CD4-positive, alpha-beta T cell treated with Interleukin-15 for 1 hour (primary cell): Measurements from ENCODE around the gene CDC6.

ENCODE experiments used
- DNase-seq: peaks from one replicate; pipeline ENCODE4 v3.0.0-alpha.2; 2020

Gene CDC6

DNA sequence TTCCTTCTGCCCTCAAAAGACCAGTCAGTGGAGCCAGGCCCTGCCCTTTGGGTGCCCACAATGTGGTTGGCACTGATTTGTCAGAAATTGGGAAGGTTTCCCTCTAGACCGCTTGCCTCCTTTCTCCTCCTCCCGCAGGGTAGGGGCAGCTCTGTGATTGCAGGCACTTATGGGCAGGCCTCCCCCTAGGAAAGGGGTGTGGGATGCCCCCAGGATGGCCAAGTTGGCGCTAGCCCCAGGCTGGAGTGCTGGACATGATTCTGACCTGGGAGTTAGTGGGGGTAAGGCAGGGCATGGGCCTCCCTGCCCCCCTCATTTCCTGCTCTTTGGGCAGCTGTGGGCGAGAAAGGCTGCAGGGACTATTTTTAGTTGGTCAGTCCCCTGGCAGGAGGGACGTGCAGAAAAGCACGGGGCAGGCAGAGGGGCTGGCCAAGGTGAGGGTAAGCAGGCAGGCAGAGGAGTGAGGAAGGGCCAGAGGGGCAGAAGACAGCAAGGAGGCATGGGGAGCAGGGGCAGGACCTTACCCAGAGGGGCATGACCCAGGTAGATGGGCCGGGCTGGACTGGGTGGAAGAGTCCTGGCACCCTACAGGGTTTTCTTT lies 24.6 kb downstream of the CDC6 start:
- no peak for DNase-seq

GRCh38 chr17:40312893-40313667 lies 25.4 kb downstream of the CDC6 start:
- no peak for DNase-seq

DNA sequence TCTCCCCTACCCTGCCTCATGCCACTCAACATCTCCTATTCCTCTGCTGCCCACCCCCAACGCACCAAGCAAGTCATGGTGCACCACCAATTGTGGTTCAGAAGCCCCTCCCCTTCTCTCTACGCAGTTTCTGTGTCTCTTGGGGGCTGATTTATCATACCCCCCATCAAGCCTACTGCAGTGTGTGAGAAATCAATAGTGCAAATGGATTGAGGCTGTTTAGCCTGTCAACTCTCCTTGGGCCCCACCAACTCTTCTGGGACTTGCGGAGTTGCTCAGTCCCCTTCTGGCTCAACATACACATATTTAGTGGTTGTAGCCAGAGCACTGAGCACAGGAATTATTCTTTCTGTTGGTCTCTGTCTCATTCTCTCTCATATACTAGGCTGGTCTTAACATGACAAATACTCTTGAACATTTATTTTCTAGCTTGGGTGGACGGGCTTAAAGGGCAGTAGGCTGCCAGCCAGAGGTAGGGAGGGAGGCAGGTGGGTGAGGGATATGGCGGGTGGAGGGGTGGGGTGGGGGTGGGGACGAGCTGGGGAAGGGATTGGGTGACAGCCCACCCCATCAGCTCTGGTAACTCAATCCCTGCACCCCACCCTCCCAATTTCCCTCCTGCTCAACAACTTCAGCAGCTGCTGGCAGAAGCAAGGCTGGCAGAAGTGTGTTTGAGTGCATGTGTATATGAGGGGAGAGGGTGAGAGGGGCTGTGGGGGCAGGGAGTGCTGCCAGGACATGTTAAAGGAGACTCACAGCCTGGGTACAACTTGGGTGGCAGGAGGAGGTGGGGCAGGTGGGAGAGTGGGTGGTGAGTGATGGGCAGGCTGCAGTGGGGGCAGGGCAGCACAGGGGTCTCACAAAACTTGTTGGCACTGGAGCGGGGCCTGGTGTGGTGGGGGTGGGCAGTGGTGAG lies 26.2 kb downstream of the CDC6 start:
- no peak for DNase-seq

DNA sequence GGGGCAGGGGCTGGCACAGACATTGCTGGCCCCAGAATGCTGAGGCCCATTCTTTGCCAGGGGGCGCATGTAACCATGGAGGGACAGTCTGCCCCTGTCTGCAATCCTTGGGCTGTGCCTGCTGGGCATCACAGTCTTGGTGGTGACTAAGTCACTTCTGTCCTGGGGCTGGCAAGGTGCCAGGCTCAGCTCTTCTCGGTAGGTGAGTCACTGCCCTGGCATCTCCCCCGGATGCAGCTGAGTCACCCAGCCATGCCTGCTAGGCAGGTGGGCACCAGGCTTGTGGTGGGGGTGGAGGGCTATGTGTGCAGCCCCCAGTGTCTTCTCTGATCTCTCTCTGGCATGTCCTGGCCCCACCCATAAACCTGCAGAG lies 26.9 kb downstream of the CDC6 start:
- peak; percentile 90 for DNase-seq

DNA sequence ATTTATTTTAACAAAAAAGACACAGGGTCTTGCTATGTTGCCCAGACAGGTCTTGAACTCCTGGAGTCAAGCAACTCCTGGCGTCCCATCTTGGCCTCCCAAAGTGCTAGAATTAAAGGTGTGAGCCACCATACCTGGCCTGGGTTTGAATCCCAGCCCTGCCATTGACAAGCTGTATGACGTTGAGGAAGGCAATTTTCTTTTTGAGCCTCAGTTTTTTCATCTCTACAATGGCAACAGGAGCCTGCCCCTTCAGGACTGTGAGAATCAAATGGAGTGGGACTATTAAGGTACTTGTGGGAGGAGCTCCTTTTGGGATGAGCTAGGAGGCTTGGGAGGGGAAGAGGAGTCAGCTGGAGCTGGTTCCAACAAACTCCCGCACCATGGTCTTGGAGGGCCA lies 27.5 kb downstream of the CDC6 start:
- DNase-seq = no peak

DNA sequence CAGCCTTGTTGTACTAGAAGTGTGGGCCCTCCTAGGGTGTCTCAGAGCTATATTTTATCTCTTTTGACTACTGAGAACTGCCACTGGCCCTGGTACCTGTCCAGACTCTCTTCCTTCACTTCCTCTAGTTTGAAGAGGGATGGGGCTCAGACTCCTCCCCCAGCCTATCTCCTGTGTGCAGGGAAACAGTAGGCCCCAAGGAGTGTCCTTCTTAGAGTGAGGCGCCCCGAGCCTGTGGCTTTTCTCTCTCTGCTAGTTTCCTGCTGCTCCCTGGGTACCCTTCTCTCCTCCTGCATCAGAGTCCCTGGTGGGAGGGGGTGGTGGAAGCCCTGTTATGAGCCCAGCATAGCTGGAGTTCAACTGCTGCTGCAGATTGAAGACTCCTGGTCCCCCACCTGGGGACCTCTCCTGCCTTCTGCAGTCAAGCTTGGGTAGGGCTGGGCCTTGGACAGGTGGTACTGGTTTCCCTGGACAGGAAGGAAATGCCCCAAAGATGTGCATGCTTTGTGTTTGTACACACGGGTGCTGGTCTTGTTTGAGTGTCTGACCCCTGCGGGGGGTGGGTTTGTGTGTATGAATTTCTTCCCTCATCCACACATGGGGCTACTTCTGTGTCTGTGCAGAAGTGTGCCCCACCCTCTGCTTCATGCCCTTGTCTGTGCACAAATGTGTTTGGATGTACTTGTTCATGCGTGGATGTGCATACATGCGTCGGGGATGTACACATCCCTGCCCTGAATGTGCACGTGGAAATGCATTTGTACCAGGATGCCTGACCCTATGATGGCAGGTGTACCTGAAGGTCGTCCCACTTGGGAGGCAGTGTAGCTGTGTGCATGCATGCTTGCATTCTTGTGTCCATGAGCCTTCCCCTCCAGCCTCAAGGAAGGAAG lies 28.2 kb downstream of the CDC6 start:
- no peak for DNase-seq

- no peak for DNase-seq
These were observed 29.1 kb downstream of the CDC6 start for GRCh38 chr17:40316571-40317344.

DNA sequence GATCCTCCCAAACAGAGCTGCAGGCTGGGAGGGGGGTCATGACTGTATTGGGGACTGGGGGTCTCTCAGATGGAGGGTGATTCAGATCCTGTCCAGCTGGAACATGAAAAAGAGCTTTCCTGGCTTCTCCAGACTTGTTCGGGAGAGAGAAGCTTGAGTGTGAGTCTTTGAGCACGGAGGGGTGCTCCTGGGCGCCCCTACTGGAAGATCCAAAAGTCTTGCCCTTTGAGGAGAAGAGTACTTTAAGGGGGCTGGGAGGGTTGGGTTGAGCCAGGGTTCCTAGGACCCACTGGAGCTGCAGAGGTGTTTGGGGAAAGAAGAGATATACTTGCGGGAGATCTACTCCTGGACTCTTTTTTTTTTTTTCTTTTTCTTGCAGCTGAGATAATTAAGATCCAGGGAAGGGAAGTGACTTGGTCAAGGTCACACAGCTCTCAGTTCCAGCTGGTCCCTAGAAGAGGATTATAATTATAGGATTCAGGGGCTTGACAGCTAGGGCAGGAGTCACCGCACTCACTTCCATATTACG lies 29.7 kb downstream of the CDC6 start:
- peak; percentile 43 for DNase-seq

DNA sequence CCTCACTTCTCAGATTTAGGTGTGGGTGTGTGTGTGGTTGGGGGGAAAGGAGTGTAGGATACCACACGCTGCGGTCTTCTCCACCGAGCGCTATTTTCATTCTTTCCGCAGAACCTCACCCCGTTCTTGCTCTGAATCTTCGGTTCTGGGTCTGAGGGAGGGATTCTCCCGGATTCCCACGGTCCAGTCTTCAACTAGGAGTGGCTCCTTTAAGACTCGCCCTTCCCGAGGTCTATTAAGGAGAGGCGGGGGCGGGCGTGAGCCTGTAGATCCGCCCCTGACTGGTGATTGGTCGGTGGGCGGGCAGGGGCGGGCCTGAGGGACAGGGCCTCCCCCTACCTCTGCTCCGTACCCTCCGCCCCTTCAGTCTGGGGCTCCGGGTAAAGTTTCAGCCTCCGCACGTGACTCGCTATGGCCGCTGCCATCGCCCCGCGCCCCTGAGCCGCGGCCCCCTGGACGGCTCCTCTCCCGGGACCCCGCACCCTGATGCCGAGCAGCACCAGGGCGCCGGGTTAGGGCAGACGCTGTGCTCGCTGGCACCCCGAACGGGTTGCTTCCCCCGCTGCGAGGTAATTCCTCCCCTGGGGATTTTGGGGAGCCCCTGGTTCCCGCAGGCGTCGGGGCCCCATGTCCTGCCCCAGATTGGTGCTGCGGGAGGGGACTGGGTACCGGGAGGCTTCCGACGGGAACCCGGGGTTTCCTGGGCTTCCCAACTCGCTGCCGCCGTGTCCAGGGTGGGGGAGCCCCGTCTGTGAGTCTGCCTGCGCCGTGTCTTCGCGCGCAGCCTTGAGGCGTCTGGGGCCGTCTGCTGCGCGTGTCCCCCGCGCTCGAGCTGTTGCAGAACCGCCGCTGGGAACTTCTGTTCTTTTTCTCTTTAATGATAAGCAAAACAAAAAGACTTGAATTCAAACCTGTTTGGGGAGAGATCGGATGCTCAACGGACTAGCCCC lies 30.5 kb downstream of the CDC6 start:
- DNase-seq = peak; percentile 94

DNA sequence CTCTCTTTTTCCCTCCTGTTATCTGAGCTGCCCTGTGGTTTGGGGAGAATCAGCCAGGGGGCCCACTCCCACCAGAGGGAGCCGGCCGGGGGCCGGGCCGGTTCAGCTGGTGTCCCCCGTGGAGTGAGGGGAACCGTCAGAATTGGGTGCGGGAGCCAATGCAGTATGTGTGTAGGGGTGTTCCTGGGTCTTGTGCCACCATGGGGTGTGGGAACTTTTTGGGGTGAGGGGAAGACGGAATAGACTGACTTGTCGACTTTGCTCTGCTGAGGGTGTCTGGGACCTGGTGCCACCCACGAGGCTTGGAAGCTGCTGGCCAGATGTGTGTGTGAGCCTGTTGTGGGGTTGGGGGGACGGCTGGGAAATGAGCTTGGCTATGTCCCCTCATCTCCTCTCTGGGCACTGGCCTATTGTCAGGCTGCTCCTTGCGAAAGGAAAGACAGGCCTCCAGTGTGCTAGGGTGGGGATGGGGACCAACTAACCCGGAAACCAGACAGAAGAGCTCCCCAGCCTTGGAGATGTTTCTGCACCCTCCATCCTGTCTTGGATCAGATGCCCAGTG lies 31.2 kb downstream of the CDC6 start:
- DNase-seq = no peak

- peak; percentile 90 for DNase-seq
These were observed 32.2 kb downstream of the CDC6 start for GRCh38 chr17:40319651-40320540.

DNA sequence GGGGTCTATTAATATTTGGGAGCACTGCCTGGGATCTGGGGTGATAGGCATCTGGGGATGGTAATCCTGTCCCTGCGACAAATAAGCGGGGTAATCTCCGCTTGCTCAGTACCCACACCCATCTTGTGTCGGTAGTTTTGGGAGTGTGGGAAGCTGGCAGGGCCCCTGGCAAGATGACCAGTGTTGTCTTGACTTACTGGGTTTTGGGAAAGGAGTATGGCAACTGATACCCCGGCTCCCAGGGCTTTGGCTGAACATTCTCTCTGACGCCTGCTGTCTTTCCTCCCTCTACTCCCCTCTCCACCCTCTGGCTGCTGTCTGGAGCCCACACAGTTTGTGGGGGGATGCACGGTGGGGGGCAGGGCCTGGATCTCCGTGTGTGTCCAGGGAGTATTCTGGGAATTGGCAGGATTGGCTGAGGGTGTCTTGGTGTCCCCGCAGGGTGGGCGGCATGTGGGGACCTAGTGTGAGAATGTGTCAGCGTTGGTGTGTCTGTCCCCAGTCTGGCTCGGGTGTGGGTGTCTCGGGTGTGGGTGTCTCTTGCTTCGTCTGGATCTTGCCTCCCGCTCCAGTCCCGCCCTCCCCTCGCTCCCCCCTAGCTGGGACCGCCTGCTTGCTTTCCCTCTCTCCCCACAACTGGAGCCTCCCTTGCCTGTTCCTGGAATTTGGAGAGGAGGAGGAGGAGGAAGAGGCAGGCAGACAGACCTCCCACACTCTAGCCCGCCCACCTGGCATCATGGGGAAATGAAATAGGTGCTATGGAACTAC lies 33.3 kb downstream of the CDC6 start:
- peak; percentile 81 for DNase-seq

- peak; percentile 49 for DNase-seq
These were observed 33.8 kb downstream of the CDC6 start for GRCh38 chr17:40321524-40321929.

GRCh38 chr17:40321961-40322357 lies 34.3 kb downstream of the CDC6 start:
- DNase-seq = no peak

DNA sequence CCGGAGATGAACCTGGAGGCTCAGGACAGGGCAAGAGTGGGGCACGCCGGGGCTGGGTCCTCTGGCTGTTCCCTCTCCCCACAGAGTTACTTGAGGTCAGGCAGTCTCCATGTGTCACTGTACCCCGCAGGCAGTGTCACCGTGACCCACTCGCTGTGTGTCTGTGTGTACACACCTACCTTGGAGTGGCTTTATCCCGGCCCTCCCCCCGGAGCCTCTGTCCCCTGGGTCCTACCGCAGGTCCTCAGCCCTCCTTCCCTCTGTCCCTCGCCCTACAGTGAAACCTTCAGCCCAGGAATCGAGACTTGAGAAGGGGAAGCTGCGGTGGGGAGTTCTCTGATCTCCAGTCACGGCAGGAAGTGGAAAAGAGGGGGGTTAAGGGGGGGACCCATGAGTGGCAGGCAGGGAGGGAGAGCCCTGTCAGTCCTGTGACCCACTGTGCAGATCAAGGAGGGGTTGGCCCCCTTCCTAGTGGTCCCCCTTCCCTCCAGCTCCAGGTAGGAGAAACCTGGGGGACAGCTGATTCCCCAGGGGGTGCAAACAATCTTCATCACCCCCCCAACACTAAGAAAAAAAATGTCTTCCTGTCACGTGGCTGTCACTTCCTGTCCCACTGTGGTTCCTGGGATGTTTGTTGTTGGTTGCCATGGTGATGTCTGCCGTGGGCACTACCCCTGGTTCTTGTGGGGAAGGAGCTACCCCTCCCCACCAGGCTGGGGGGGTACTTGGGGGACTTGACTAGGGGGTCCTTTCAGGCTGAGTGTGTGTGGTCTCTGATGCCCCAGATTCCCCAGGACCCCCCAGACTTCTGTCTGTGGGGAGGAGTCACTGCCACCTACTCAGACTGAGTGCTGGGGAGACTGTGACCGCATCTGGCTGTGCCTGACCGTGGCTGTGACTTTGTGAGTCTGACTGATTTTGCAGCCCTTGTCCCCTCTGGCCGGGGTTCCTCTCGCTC lies 35.0 kb downstream of the CDC6 start:
- DNase-seq = peak; percentile 97
